Measurements from ENCODE around the gene PPM1F.

Gene PPM1F

DNA sequence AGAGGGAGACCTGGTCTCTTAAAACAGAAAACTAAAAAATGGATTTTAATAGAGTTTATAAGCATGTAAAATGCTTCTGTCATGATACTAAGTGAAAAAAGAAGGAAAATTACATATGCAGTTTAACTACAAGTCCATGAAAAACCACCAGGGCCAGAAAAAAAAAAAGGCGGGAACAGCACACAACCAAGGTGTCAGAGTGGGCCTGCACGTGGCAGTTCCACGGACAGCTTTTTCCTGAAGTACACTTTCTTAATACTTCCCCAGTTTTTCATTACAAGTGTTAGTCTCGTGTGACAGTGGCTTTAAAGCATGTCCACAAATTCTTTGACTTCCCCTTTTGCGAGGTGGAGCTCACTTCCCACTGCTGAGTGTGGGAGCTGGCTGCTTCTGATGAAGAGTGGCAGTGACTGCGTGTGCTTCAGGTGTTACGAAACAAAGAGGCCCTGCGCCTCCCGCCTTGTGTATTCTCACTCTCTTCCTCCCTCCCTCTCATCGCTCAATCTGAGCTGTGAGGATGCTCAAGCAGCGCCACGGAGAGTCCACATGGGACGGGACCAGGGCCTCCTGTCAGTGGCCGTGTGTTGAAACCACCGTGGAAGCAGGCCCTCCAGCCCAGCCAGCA is 16.4 kb downstream of the PPM1F start:
- H3K27me3 ChIP-seq (ENCODE audit: insufficient read depth, poor library complexity, severe bottlenecking) = no peaks in the 10 kb centered on the region
- peaks cover 50% of the 10 kb centered on the region for H3K36me3 ChIP-seq (ENCODE audit: low read depth)
- H3K4me3 ChIP-seq (ENCODE audit: severe bottlenecking) = no peak overlapping the region
- peak overlapping the region; percentile 85 for H3K27ac ChIP-seq (ENCODE audit: poor library complexity, severe bottlenecking)
- H3K4me1 ChIP-seq (ENCODE audit: insufficient read depth, poor library complexity, severe bottlenecking) = peaks cover 12% of the 10 kb centered on the region
- TF ChIP-seq, protein P1, sequence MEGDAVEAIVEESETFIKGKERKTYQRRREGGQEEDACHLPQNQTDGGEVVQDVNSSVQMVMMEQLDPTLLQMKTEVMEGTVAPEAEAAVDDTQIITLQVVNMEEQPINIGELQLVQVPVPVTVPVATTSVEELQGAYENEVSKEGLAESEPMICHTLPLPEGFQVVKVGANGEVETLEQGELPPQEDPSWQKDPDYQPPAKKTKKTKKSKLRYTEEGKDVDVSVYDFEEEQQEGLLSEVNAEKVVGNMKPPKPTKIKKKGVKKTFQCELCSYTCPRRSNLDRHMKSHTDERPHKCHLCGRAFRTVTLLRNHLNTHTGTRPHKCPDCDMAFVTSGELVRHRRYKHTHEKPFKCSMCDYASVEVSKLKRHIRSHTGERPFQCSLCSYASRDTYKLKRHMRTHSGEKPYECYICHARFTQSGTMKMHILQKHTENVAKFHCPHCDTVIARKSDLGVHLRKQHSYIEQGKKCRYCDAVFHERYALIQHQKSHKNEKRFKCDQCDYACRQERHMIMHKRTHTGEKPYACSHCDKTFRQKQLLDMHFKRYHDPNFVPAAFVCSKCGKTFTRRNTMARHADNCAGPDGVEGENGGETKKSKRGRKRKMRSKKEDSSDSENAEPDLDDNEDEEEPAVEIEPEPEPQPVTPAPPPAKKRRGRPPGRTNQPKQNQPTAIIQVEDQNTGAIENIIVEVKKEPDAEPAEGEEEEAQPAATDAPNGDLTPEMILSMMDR (IDR thresholded peaks at IDR 0.05; ENCODE audit: poor library complexity, severe bottlenecking) = no peak
- H3K9me3 ChIP-seq (ENCODE audit: severe bottlenecking) = no peaks in the 10 kb centered on the region
- no peak for DNase-seq (ENCODE audit: low spot score)
- ATAC-seq (ENCODE audit: low read depth) = no peak

DNA sequence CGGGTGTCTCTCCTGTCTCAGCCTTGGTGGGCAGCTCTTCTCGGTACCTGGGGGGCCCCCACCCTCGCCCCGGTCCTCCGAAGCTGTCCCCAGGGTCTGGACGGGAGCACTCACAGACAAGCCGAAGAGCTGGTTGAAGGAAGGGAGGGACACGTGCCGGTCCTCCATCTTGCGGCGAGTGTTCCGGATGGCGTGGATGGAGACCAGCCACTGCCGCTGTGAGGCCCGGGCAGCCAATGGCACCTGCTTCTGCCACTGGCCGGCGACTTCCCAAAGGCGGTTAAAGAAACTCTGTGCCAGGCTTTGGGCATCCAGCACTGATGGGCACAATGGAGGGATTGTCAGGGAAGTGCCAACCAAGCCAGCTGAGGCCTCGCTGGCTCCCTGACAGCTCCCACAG is 18.7 kb downstream of the PPM1F start:
- H3K9me3 ChIP-seq (ENCODE audit: severe bottlenecking) = no peaks in the 10 kb centered on the region
- DNase-seq (ENCODE audit: low spot score) (no peak), ATAC-seq (ENCODE audit: low read depth) (no peak)
- TF ChIP-seq, protein P1 (IDR thresholded peaks at IDR 0.05; ENCODE audit: poor library complexity, severe bottlenecking) = no peak
- H3K36me3 ChIP-seq (ENCODE audit: low read depth) = peaks cover 69% of the 10 kb centered on the region
- H3K4me1 ChIP-seq (ENCODE audit: insufficient read depth, poor library complexity, severe bottlenecking) = peaks cover 12% of the 10 kb centered on the region
- H3K4me3 ChIP-seq (ENCODE audit: severe bottlenecking) = no peak overlapping the region
- no peak overlapping the region for H3K27ac ChIP-seq (ENCODE audit: poor library complexity, severe bottlenecking)
- no peaks in the 10 kb centered on the region for H3K27me3 ChIP-seq (ENCODE audit: insufficient read depth, poor library complexity, severe bottlenecking)

DNA sequence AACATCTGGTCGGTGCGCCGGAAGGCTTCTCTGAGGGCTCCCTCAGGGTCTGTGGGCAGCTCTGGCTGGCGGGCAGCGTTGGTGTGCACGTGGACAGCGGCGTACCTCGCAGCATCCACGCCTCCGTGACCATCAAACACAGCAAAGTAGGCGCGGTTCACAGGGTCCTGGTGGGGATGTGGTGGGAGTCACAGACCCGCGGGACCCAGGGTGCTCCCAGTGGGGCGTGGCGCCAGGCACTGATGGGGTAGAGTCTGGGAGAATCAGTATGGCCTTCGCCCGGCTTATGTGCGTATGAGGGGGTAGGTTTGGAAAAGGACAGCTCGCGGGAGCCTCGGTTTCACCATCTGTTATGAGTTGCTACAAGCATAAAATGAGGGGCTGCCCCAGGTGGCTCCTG is 19.2 kb downstream of the PPM1F start:
- ATAC-seq (ENCODE audit: low read depth) (no peak), DNase-seq (ENCODE audit: low spot score) (no peak)
- Histone ChIP-seq H3K9me3 (ENCODE audit: severe bottlenecking) (no peaks in the 10 kb centered on the region), H3K27me3 (ENCODE audit: insufficient read depth, poor library complexity, severe bottlenecking) (no peaks in the 10 kb centered on the region), H3K4me3 (ENCODE audit: severe bottlenecking) (no peak overlapping the region), H3K4me1 (ENCODE audit: insufficient read depth, poor library complexity, severe bottlenecking) (peaks cover 12% of the 10 kb centered on the region), H3K36me3 (ENCODE audit: low read depth) (peaks cover 67% of the 10 kb centered on the region), H3K27ac (ENCODE audit: poor library complexity, severe bottlenecking) (no peak overlapping the region)
- TF ChIP-seq, protein P1 (IDR thresholded peaks at IDR 0.05; ENCODE audit: poor library complexity, severe bottlenecking) = no peak

DNA sequence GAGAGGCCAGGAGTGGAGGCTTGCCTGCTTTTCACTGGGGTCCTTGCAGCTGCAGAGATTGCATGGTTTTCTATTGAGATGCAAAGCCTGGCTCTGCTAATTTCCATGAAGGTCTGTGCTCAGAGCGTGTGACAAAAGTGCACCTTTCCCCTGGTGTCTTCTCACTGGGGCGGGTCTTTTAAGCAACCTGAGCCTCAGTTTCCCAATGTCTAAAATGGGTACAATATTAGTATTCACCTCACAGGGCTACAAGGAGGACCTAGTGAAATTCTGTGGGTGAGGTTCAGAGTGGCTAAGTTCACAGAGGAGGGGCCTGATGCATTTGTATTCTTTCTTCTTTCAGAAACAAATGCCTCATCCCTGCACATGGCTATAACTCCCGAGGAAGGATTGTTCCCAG is 20.3 kb downstream of the PPM1F start:
- no peak for ATAC-seq (ENCODE audit: low read depth)
- peaks cover 7% of the 10 kb centered on the region for H3K4me1 ChIP-seq (ENCODE audit: insufficient read depth, poor library complexity, severe bottlenecking)
- TF ChIP-seq, protein P1 (IDR thresholded peaks at IDR 0.05; ENCODE audit: poor library complexity, severe bottlenecking) = no peak
- no peaks in the 10 kb centered on the region for H3K27me3 ChIP-seq (ENCODE audit: insufficient read depth, poor library complexity, severe bottlenecking)
- H3K4me3 ChIP-seq (ENCODE audit: severe bottlenecking) = no peak overlapping the region
- H3K36me3 ChIP-seq (ENCODE audit: low read depth) = peaks cover 67% of the 10 kb centered on the region
- H3K27ac ChIP-seq (ENCODE audit: poor library complexity, severe bottlenecking) = no peak overlapping the region
- DNase-seq (ENCODE audit: low spot score) = no peak
- H3K9me3 ChIP-seq (ENCODE audit: severe bottlenecking) = no peaks in the 10 kb centered on the region

DNA sequence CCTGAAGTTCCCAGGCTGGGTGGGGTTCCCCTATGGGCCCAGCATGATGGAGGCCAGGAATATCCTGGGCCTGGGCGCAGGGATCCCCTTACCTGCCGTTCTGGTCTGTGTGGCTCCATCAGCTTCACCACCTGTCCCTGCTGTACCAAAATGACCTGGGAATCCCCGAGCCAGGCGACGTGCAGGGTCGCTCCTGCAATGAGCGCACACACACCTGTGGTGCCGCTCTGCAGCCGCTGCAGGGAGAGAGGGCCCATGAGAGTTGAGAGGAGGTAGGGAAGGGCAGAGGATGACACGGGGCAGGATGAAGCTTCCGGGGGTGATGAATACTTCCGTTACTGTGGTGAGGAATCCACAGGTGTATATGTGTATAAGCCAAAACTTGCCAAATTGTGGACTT is 21.6 kb downstream of the PPM1F start:
- Histone ChIP-seq H3K4me3 (ENCODE audit: severe bottlenecking) (no peak overlapping the region), H3K4me1 (ENCODE audit: insufficient read depth, poor library complexity, severe bottlenecking) (no peaks in the 10 kb centered on the region), H3K9me3 (ENCODE audit: severe bottlenecking) (no peaks in the 10 kb centered on the region), H3K27me3 (ENCODE audit: insufficient read depth, poor library complexity, severe bottlenecking) (no peaks in the 10 kb centered on the region), H3K36me3 (ENCODE audit: low read depth) (peaks cover 57% of the 10 kb centered on the region), H3K27ac (ENCODE audit: poor library complexity, severe bottlenecking) (no peak overlapping the region)
- ATAC-seq (ENCODE audit: low read depth) (no peak), DNase-seq (ENCODE audit: low spot score) (no peak)
- TF ChIP-seq, protein P1 (IDR thresholded peaks at IDR 0.05; ENCODE audit: poor library complexity, severe bottlenecking) = no peak
